ENCODE data around the gene ARHGEF4. TPM values are rescaled to one million over a fixed set of nuclear protein-coding genes. Genes with fewer than 3 reads are reported as not detected.

ARHGEF4 gene
- total RNA-seq, 1 experiment from 2014 or later: 12.6 TPM

GRCh38 chr2:130869441-130870160 is 32.9 kb downstream of the ARHGEF4 start:
- Mint-ChIP-seq H3K27me3 (ENCODE audit: low read depth) (no peaks in the 10 kb centered on the region), H3K4me1 (peaks cover 24 to 40% of the 10 kb centered on the region in 2 experiments), H3K27ac (peak overlapping the region in 1 of 3 experiments; percentile 73; a peak in 2 of 7 replicates), H3K9me3 (peaks cover 0 to 2% of the 10 kb centered on the region in 2 experiments; a peak in 1 of 5 replicates), H3K4me3 (no peak overlapping the region), H3K36me3 (ENCODE audit: insufficient read depth in 1 of 3, low read depth in 3 of 3) (peaks cover 0 to 2% (median 0%) of the 10 kb centered on the region in 3 experiments; a peak in 2 of 7 replicates)
- H4K91ac ChIP-seq (ENCODE audit: insufficient read length, low read depth, low read length): no peak overlapping the region
- H3K4ac ChIP-seq (ENCODE audit: low read depth, low read length): no peak overlapping the region
- no peak overlapping the region for H3T11ph ChIP-seq (ENCODE audit: low read length)
- no CpG with 5 or more reads among the region's 18 CpGs for WGBS (ENCODE audit: extremely low coverage, insufficient read length, low lambda C conversion rate)
- H3K9me3 ChIP-seq (ENCODE audit: control insufficient read depth, low read depth, low read length): no peaks in the 10 kb centered on the region
- H2BK5ac ChIP-seq (ENCODE audit: insufficient read length, low read length): no peak overlapping the region
- H3K4me1 ChIP-seq (ENCODE audit: insufficient read depth, low read length): no peaks in the 10 kb centered on the region; the same call in 1 of the 2 replicates
- no peak overlapping the region for H3K23ac ChIP-seq (ENCODE audit: insufficient read length, low read depth, low read length)
- no peak overlapping the region for H3K14ac ChIP-seq (ENCODE audit: insufficient read depth, low read length)
- H3K56ac ChIP-seq (ENCODE audit: insufficient read length, low read depth, low read length): no peak overlapping the region
- TF ChIP-seq CTCF (conservative IDR thresholded peaks at IDR 0.05): no peak
- H3K79me2 ChIP-seq (ENCODE audit: insufficient read depth, low read length): no peaks in the 10 kb centered on the region; the same call in 1 of the 2 replicates
- no peak overlapping the region for H3K4me2 ChIP-seq (ENCODE audit: insufficient read depth, insufficient read length, low read length)
- no peak overlapping the region for H2AK5ac ChIP-seq (ENCODE audit: insufficient read length, low read length)
- H2BK12ac ChIP-seq (ENCODE audit: insufficient read length, low read depth, low read length): no peak overlapping the region
- H4K5ac ChIP-seq (ENCODE audit: insufficient read length, low read depth, low read length): no peak overlapping the region
- no peak overlapping the region for H2BK120ac ChIP-seq (ENCODE audit: low read depth, low read length, poor library complexity, severe bottlenecking)
- no peak overlapping the region for H3K27ac ChIP-seq (ENCODE audit: insufficient read length, low read depth, low read length)
- H2BK15ac ChIP-seq (ENCODE audit: low read depth, low read length): no peak overlapping the region
- no peak overlapping the region for H2AFZ ChIP-seq (ENCODE audit: low read length)
- H2BK20ac ChIP-seq (ENCODE audit: low read depth, low read length, poor library complexity, severe bottlenecking): no peak overlapping the region
- H3K9ac ChIP-seq (ENCODE audit: extremely low read depth, insufficient read length, low read length): no peak overlapping the region
- no peaks in the 10 kb centered on the region for H3K27me3 ChIP-seq (ENCODE audit: insufficient read depth, low read length)
- H3K23me2 ChIP-seq (ENCODE audit: insufficient read length, low read depth, low read length, poor library complexity, severe bottlenecking): no peaks in the 10 kb centered on the region
- H4K20me1 ChIP-seq (ENCODE audit: control insufficient read depth, insufficient read depth, insufficient read length): no peaks in the 10 kb centered on the region
- H3K18ac ChIP-seq (ENCODE audit: insufficient read length, low read depth, low read length): no peak overlapping the region
- no peaks in the 10 kb centered on the region for H3K79me1 ChIP-seq (ENCODE audit: insufficient read depth, low read depth, low read length, poor library complexity, severe bottlenecking)
- no peak overlapping the region for H4K8ac ChIP-seq (replicated peaks; ENCODE audit: insufficient read length, low read depth, low read length)
- DNase-seq: no peak
